CD4-positive, alpha-beta T cell treated with Interleukin-1 beta for 1 hour (primary cell): ENCODE results near the gene RTBDN.
"Not testable (repeated sequence)": the region's sequence is repeated elsewhere in the genome, so short reads cannot be mapped to it uniquely, and the experiment has no call there.

ENCODE experiments used
- DNase-seq, 2 donors: peaks; one replicate each; pipeline ENCODE4 v3.0.0-alpha.2; 2020 to 2022

Gene RTBDN

DNA sequence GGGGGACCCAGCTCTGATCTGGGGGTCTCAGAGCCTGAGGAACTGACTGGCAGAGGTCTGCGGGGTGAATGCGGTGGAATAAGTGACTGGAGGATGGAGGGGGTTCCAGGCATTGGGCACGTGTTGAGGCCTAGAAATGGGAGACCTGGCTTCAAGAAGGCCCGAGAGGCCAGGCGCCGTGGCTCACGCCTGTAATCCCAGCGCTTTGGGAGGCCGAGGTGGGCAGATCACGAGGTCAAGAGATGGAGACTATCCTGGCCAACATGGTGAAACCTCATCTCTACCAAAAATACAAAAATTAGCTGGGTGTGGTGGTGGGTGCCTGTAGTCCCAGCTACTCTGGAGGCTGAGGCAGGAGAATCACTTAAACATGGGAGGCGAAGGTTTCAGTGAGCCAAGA lies 16.6 kb downstream of the RTBDN start:
- DNase-seq: not testable (repeated sequence)

GRCh38 chr19:12817188-12817587 lies 17.2 kb downstream of the RTBDN start:
- DNase-seq: not testable (repeated sequence)

- DNase-seq: no peak
These were observed 19.3 kb downstream of the RTBDN start for GRCh38 chr19:12815088-12815487.

DNA sequence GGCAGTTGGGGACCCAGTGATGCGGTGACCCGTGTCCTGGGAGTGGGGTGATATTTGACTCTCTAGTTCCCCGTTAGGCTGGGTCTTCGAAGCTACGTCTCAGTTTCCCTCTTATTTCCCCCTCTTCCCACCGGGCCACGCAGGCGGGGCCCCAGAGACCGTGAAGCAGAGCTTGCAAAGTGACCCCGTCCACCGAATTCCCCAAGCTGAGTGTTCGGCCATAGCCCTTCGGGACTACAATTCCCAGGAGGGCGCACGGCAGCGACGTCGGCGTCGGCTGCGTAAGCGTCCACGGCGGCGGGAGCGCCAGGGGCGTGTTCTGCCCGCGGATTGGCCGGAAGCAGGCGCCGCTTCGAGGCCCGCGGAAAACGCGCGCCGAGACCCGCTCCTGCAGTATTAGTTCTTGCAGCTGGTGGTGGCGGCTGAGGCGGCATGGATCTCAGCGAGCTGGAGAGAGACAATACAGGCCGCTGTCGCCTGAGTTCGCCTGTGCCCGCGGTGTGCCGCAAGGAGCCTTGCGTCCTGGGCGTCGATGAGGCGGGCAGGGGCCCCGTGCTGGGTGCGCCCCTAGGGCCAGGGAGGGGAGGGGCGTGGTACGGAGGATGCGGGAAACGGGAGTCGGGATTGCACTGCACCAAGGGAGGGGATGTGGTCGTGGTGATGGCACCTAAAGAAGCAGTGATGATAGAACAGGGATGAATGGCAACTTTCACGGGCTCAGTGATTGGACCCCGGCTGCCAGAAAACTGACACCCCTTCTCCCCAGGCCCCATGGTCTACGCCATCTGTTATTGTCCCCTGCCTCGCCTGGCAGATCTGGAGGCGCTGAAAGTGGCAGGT lies 27.9 kb downstream of the RTBDN start, which contains the start of gene RNASEH2A:
Gene RNASEH2A (plus strand): TSS at position 343 of the 840 bp plus-strand sequence. CDS start 90 bp downstream, at position 433.
- DNase-seq: peak; percentile 88

DNA sequence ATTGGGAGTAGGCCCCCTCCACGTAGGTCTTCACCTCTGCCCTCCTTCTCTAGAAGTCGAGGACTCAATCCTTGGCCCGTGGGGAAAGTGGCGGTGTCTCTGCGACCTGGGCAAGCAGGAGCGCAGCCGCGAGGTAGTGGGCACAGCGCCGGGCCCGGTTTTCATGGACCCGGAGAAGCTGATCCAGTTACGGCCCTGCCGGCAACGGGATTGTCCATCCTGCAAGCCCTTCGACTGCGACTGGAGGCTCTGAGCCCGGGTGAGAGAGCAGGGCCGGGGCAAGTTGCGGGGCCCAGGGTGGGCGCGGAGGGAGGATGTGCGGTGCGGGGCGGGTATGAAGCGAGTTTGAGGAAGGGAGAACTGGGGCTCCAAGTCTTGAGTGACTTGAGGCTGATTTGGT lies 30.3 kb downstream of the RTBDN start:
- no peak for DNase-seq

DNA sequence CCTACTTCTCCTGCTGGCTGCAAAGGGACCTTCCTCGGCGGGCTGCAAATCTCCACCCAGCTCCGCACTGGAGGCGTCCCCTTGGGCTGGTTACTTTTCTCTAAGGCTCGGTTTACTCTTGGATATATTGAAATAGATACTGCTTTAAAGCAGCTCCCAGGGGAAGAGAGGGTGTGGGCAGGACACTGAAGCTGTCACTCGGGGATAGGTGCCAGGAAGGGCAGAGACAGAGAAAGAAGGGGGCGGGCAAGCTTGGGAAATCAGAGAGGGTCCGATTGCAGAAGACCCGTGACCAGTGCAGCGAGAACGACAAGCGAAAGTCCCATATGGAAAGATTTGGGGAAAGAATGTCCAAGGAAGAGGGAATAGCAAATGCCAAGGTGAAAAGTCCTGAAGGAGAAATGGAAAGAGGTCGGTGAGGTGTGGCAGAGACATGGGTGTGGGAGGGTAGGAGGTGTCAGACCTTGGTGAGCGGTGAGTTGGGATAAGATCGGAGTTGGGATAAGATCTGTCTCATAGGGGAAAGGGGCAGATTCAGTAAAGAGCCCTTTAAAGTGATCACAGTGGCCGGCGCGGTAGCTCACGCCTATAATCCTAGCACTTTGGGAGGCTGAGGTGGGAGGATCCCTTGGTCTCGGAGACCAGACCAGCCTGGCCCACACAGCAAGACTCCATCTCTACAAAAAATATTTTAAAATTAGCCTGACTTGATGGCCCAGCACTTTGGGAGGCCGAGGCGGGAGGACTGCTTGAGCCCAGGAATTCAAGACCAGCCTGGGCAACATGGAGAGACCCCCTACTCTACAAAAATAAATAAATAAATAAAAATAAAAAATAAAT lies 31.9 kb downstream of the RTBDN start:
- no peak for DNase-seq

- DNase-seq: peak; percentile 79 to 81
These were observed 32.7 kb downstream of the RTBDN start, which contains the start of the genes PRDX2 and THSD8 for GRCh38 chr19:12801466-12802266. Gene PRDX2, minus strand, starts transcription at chr19:12801800. Its CDS starts 539 bp downstream, at chr19:12801261. Gene THSD8, plus strand, starts transcription at chr19:12802069. Its CDS starts 3 bp downstream, at chr19:12802072.

DNA sequence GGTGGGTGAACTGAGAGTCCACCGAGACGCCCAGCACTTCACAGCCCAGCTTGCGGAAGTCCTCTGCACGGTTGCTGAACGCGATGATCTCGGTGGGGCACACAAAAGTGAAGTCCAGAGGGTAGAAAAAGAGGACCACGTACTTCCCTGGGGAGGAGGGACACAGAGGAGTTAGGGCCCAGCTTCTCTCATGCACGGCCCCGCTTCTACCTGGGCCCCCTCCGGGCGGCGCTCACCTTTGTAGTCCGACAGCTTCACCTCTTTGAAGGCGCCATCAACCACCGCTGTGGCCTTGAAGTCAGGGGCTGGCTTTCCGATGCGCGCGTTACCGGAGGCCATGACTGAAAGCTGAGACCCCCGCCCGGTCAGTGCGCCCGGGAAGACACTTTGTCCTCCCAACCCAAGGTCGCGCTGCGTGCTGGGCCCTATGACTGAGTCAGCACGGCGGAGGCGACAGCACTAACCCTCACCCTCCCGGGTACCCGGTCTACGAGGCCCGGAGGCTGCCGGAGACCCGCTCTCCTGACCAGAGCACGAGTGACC lies 33.4 kb downstream of the RTBDN start:
- no peak for DNase-seq

DNA sequence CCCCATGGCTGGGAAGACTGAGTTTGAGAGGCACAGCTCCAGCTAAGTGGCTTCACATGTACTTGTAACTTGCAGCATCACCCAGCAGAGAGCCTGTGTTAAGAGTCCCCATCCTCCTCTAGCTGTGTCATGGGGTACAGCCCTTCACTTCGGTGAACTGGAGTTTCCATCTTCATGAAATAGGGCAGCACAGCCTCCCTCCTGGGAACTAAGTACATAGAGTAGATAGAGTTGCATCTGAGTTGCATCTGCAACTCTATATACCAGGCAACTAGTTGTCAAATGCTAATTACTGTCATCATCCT lies 34.0 kb downstream of the RTBDN start:
- DNase-seq: no peak

DNA sequence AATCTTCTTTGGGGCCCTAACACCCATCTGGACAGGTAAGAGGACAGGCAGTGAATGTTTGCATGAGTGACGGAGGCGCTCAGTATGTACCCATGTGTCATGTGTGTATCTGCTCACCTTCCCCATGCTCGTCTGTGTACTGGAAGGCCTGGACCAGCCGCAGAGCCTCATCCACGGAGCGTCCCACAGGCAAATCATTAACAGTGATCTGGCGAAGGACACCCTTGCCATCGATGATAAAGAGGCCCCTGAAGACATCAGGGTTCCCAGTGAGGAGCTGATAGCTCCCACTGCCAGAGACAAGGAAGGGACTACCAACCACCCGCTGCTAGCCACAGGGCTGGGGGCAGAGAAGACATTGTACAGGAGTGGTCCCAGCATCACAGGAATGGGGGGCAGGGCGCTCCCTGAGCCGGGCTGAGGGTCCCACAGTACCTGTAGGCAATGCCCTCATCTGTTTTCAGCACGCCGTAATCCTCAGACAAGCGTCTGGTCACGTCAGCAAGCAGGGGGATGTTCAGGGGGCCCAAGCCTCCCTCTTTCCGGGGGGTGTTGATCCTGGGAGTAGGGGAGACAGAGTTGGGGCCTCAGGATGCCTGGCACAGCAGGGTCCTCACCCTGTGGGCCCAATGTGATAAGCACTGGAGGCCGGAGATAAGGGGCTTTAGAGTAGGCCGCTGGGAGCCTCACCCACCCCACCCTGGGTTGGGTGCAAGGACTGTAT lies 34.5 kb downstream of the RTBDN start:
- no peak for DNase-seq

- not testable (repeated sequence) for DNase-seq
These were observed 36.8 kb downstream of the RTBDN start for GRCh38 chr19:12797607-12798006.

DNA sequence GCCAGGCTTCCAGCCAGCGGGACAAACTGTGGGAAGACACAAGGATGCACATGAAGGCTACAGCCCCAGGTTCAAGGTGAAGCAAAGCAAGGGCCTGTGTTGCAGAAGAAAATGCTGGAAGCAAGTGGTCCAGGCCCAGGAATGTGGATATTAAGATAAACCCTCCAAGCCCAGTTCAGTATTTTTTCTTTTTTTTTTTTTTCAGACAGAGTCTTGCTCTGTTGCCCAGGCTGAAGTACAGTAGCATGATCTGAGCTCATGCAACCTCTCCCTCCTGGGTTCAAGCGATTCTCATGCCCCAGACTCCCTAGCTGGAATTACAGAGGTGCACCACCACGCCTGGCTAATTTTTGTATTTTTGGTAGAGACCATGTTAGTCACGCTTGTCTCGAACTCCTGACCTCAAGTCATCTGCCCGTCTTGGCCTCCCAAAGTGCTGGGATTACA lies 37.2 kb downstream of the RTBDN start:
- no peak for DNase-seq

DNA sequence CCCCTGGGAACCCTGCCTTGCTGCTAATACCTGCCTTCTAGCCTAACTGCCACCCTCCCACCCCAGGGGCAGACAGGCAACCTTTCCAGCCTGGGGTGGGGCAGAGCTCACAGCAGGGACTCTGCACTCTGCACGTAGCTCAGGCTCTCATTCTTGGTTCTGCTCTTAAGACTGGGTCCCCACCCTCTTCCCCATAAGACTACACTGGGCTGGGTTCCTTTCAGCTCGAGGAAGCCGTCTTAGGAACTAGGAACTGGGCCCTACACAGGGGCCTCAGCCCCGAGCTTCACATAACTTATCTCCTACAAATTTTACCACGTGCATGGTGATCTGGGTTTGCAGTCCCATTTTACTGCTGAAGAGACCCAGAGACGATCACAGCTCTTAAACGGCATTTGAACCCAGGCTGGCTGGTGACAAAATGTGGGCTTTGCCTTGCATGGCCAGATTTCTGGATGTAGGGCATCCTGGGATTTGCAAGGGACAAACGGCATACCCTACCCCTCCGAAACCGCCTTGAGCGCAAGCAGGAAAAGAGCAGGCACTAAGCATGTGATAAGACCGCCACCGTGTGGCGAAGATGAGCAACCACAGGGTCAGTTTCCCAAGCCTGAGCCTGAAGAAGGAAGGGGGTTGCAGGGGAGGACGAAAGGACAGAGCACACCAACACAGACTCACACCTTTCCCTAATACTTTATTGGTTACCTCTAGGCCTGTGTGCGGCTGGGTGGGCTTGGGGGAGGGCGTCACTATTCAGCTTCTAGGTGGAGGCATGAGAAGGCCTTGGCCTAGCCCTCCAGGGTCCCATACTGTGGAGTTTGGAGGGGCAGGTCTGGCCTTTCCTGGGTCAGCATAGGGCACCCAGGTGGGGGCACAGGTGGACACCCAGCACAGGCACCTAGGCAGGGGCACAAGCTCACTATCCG lies 38.0 kb downstream of the RTBDN start:
- peak; percentile 79 to 83 for DNase-seq

DNA sequence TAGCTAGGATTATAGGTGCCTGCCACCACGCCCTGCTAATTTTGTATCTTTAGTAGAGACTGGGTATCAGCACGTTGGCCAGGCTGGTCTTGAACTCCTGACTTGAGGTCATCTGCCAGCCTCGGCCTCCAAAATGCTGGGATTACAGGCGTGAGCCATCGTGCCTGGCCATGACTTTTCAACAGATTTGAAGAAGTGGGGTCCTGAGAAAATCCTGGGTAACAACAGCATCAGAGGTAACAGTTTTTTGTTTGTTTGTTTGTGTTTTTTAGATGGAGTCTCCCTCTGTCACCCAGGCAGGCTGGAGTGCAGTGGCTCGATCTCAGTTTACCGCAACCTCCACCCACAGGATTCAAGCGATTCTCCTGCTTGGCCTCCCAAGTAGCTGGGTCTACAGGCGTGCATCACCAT lies 39.4 kb downstream of the RTBDN start:
- DNase-seq: peak in 1 of 2 donors; percentile 45

DNA sequence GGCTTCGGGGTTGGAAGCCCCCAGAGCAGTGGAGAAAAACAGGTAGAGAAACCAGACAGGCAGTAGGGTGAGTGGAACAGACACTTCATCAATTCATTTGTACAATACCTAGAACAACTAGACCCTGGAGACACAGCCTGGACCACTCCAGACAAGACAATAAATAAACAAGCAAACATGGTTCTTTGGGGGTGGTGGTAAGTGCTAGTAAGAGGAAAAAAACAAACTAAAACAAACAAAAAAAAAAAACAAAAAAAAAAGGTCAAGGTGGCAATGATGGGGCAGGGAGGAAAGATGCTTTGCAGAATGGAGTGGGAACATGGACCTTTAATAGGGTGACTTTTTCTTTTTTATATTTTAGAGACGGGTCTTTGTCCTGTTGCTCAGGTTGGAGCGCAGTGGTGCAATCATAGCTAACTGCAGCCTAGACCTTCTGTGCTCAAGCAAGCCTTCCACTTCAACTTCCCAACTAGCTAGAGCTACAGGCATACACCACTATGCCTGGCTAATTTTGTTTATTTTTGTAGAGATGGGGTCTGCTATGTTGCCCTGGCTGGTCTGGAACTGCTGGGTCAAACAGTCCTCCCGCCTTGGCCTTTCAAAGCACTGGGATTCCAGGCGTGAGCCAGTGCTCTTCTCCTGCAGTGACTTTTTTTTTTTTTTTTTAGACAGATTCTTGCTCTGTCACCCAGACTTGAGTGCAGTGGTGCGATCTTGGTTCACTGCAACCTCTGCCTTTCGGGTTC lies 40.0 kb downstream of the RTBDN start:
- DNase-seq: peak; percentile 42 to 51

DNA sequence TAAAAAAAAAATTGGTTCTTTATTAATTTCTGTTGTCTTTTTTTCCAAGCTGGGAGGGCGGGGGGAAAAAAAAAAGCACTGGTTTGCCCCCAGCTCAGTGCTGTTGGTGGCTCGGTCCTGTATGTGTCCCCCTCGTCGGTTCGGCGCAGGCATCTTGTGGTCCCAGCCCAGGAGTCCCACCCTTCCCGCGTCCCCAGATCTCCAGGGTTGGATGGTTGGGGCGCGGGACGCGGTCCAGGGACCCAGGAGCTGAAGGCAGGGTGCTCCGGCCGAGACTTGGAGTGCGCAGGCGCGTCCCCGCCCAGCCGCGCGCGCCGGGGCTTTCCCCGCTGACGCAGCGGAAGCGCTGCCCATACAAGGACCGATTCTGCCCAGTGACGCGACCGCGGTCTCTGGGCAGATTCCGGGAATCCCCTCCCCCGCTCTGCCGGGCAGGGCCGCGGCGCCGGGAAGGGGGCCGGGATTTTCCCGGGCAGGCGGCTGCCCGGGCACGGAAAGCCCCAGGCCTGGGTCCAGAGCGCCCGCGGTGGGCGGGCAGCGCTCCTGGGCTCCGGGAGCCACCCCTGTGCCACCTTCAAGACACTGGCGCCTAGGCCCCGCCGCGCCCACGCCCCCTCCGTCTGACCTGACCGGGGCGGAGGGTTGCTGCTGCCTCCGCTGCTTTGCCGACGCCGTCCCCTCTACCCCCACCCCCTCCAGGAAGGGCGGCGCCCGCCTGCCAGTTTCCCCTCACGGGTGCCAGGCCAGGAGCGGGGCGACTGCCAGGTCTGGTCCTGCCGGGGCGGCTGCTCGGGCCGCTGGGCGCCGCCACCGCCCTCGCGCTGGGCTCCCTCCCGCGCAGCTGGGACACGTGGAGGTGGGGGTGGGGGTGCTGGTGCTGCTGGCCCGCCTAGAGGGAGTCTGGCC lies 40.8 kb downstream of the RTBDN start:
- peak; percentile 96 to 97 for DNase-seq

GRCh38 chr19:12792853-12793289 lies 41.5 kb downstream of the RTBDN start:
- DNase-seq: no peak

DNA sequence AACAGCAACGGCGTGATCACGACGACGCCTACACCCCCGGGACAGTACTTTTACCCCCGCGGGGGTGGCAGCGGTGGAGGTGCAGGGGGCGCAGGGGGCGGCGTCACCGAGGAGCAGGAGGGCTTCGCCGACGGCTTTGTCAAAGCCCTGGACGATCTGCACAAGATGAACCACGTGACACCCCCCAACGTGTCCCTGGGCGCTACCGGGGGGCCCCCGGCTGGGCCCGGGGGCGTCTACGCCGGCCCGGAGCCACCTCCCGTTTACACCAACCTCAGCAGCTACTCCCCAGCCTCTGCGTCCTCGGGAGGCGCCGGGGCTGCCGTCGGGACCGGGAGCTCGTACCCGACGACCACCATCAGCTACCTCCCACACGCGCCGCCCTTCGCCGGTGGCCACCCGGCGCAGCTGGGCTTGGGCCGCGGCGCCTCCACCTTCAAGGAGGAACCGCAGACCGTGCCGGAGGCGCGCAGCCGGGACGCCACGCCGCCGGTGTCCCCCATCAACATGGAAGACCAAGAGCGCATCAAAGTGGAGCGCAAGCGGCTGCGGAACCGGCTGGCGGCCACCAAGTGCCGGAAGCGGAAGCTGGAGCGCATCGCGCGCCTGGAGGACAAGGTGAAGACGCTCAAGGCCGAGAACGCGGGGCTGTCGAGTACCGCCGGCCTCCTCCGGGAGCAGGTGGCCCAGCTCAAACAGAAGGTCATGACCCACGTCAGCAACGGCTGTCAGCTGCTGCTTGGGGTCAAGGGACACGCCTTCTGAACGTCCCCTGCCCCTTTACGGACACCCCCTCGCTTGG lies 42.1 kb downstream of the RTBDN start:
- DNase-seq: peak; percentile 70 to 71
